HG03354 (cell line): ENCODE results near the gene AKT2.

Experiments used
- ATAC-seq: cut with Tn5 transposase; IDR thresholded peaks from one replicate; pipeline ENCODE4 v1.9.1; 2021; ENCODE audit warnings: mild to moderate bottlenecking; ENCODE audit not compliant: unreplicated experiment, poor library complexity, severe bottlenecking

The AKT2 gene

GRCh38 chr19:40239415-40240226 is 45.5 kb downstream of the AKT2 start:
- ATAC-seq: no peak

- ATAC-seq: no peak
Measured at GRCh38 chr19:40238775-40239174, 46.4 kb downstream of the AKT2 start.

GRCh38 chr19:40237791-40238190 is 47.4 kb downstream of the AKT2 start:
- ATAC-seq: no peak

- no peak for ATAC-seq
Measured at GRCh38 chr19:40236366-40236765, 48.8 kb downstream of the AKT2 start.

- no peak for ATAC-seq
Measured at GRCh38 chr19:40236026-40236355, 49.2 kb downstream of the AKT2 start.

GRCh38 chr19:40235238-40236025 is 49.7 kb downstream of the AKT2 start:
- ATAC-seq: no peak

GRCh38 chr19:40234429-40235237 is 50.5 kb downstream of the AKT2 start:
- ATAC-seq: no peak

- ATAC-seq: no peak
Measured at GRCh38 chr19:40233811-40234389, 51.2 kb downstream of the AKT2 start.

- ATAC-seq: no peak
Measured at GRCh38 chr19:40232949-40233810, 52.0 kb downstream of the AKT2 start.

- ATAC-seq: no peak
Measured at GRCh38 chr19:40232479-40232878, 52.7 kb downstream of the AKT2 start.

- no peak for ATAC-seq
Measured at GRCh38 chr19:40231544-40232424, 53.4 kb downstream of the AKT2 start.

GRCh38 chr19:40231057-40231456 is 54.1 kb downstream of the AKT2 start:
- no peak for ATAC-seq

GRCh38 chr19:40229926-40230417 is 55.2 kb downstream of the AKT2 start:
- no peak for ATAC-seq

GRCh38 chr19:40229484-40229883 is 55.7 kb downstream of the AKT2 start:
- ATAC-seq: no peak

- ATAC-seq: no peak
Measured at GRCh38 chr19:40228863-40229262, 56.3 kb downstream of the AKT2 start.

GRCh38 chr19:40228346-40228745 is 56.8 kb downstream of the AKT2 start:
- ATAC-seq: no peak

GRCh38 chr19:40225440-40226305 is 59.5 kb downstream of the AKT2 start:
- ATAC-seq: no peak
